ENCODE results near the gene FMO5.
"Not testable (repeated sequence)": the region's sequence is repeated elsewhere in the genome, so short reads cannot be mapped to it uniquely, and the experiment has no call there.

The FMO5 gene

DNA sequence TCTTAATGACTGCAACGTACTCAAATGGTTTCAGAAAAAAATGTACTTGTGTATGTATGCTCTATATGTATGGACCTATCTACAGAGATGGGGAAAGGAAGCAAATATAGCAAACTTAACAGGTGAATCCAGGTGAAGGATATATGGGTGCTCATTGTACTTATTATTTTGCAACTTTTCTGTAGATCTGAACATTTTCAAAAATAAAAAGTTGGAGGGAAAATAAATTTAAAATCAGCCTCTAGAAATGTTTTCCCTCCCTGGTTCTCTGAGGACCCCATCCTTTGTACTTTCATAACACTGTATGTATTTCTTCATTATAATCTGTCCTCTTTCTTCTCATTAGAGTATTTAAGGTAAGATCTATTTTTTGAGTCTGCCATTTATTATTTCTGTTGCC lies 17.9 kb downstream of the FMO5 start:
- DNase-seq (ENCODE audit: low spot score), result no peak

DNA sequence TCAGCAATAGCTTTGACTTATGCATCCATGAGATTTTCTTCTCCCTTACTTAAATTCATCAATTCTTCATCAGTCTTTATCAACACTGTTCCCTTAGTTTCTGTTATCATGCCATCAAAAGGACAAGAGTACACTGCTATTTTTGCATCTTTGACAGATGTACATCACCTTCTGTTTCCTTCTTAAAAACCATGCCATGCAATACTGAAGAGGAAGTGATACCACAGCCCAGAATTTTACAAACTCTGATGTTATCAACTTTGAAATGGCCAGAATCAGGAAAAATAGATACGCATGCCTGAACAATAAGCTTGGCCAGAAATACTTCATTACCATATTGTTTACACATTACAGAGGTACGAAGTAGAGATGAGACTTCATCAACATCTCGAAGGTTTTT lies 21.1 kb downstream of the FMO5 start:
- no peak for DNase-seq (ENCODE audit: low spot score)

DNA sequence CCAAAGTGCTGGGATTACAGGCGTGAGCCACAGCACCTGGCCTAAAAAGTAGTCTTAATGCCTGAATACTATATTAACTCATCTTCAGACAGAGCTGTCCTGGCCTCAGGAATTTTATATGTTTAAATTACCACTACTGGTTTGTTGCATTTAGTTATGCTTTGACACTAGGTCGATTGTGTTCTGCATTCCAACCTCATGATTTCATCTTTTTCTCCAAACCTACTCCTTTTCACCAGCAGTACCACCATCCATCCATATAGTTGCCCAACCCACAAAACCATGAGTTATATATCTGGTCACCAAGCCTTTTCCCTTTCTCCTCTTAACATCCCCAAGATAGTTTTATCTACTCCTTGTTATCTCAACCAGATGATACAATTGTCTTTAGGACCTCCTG lies 22.6 kb downstream of the FMO5 start:
- DNase-seq (ENCODE audit: low spot score), result no peak

DNA sequence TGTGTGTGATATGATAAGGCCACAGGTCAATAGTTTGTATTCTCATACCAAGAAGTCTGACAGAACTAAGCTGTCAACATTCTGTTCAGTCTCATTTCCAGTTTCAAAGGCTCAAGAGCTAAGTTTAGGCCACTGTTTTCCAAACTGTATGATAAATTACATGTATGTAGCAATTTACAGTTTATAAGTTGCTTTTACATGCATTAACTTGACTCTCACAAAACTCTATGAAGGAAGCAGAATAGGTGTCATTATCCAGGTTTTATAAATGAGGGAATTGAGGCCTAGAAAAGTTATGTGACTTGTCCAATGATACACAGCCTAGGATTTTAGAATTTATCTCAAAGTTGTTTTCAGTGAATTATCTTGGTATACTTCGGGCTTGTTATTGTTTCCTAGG lies 23.4 kb downstream of the FMO5 start:
- no peak for DNase-seq (ENCODE audit: low spot score)

DNA sequence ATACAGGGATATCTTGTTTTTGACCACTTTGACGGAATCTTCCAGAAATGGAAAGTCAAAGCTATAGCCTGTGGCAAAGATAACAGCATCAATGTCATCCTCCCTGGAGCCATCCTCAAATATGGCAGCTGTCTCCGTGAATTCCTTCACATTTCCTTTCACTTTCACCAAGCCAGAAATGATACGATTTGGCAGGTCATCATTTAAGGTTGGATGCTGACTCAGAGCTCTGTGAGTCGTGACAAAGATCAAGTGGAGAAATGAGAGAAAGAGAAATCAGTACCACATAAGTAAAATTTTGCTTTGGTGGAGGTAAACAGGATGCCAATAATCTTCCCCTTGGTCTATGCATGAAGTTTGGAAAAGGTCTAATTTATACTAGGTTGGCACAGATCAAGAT lies 23.9 kb downstream of the FMO5 start:
- DNase-seq (ENCODE audit: low spot score), result no peak

DNA sequence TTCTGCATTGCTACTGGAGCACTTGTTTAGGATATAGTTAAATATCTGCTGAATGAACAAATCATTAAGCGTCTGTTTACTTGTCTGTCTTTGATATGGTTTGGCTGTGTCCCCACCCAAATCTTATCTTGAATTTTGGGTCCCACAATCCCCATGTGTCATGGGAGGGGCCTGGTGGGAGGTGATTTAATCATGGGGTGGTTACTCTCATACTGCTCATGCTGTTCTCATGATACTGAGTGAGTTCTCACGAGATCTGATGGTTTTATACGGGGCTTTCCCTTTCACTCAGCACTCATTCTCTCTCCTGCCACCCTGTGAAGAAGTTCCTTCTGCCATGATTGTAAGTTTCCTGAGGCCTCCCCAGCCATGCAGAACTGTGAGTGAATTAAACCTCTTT lies 27.8 kb downstream of the FMO5 start:
- DNase-seq (ENCODE audit: low spot score), result not testable (repeated sequence)

DNA sequence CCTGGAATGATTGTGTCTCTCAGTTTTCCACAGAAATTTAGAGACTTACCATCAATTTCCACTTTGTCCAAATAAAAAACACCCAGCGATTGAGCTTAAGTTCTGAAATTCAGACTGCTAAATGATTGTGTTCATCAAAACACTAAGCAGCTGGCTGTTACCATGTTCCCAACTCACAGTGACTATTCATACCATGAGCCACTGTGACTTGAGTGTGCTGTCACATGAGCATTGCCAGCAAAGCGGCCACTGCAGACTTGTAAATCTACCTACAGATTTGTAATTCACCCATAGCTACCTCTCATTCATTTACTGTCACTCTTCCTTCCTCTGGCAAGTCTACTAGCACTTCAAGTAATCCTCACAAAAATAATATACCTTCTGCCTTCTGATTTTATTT lies 35.6 kb downstream of the FMO5 start:
- no peak for DNase-seq (ENCODE audit: low spot score)

DNA sequence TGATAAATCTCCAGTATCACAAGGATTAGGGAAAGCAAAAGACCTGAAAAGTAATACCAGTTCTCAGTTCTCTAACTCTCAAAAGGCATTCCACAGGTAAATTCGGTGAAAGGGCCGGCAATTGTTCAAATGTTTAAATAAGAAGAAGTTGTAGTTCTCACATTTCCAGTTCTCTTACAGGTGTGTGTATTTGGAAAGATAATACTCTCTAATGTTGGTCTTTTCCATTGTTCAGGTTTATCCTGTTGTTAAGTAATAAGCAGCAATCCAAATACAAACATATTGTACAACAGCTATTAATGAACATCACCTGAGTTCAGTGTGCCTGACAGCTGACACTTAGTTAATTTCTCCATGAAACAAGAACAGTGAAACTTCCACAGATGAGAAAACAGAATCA lies 39.7 kb downstream of the FMO5 start:
- DNase-seq (ENCODE audit: low spot score), result no peak

DNA sequence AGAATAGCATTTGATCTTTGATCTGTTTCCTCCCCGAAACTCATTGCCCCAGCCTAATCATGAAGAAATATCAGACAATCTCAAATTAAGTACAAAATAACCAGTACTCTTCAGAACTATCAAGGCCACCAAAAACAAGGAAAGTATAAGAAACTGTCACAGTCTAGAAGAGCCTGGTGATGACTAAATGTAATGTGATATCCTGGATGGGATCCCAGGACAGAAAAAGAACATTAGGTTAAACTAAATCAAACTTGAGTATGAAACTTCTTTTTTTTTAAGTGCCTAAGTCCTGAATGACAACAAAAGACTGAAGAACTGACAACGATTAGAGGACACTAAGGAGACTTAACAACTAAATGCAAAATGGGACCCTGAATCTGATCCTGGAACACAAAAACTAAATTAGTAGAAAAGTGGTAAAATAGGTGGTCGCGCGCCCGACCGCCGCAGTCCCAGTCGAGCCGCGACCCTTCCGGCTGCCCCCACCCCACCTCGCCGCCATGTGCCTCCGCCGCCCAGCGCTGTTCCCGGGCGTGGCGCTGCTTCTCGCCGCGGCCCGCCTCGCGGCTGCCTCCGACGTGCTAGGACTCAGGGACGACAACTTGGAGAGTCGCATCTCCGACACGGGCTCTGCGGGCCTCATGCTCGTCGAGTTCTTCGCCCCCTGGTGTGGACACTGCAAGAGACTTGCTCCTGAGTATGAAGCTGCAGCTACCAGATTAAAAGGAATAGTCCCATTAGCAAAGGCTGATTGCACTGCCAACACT lies 47.3 kb downstream of the FMO5 start:
- no peak for DNase-seq (ENCODE audit: low spot score)

DNA sequence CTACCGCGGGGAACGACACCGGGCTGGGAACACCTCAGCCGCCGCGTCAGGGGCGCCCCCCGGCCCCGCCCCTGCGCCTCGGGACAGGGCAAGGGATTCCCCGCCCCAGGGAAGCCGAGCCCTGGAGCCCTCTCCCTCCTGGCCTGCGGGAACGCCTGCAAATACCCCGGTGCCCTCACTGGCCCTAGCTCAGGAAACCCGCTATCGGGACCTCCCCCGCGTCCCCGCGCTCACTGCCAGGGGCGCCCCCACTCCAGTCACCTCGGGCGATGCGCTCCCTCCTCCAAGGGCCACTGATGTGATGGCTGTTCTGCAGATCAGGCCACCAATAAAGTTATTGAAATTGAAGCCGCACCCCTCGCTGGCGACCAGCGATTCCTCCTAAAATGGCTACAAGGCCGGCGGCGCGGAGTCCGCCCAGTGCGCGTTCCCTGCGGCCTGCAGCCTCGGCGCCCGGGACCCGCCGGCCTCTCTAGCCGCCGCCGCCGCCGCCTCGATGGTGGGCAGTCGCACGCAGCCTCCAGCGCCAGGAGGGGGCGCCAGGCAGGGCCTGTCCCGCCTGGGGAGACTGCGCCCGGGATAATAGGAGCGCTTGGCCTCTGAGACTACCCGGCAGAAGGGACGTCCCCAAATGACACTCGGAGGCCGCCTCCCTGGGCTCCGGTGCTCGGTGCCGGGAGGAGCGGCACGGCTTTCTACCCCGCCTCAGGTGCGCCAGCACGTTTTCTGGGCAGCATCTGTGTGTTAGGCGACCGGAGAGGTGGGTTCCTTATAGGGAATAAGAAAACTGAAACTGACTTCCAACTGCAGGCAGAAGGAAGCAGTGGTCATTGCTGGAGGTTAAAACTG lies 52.7 kb downstream of the FMO5 start, which contains the start of gene PRKAB2:
PRKAB2 (minus strand) TSS at position 303 of the 849 bp plus-strand sequence. CDS start 326 bp downstream, outside the sequence.
- DNase-seq (ENCODE audit: low spot score), result peak; percentile 97

DNA sequence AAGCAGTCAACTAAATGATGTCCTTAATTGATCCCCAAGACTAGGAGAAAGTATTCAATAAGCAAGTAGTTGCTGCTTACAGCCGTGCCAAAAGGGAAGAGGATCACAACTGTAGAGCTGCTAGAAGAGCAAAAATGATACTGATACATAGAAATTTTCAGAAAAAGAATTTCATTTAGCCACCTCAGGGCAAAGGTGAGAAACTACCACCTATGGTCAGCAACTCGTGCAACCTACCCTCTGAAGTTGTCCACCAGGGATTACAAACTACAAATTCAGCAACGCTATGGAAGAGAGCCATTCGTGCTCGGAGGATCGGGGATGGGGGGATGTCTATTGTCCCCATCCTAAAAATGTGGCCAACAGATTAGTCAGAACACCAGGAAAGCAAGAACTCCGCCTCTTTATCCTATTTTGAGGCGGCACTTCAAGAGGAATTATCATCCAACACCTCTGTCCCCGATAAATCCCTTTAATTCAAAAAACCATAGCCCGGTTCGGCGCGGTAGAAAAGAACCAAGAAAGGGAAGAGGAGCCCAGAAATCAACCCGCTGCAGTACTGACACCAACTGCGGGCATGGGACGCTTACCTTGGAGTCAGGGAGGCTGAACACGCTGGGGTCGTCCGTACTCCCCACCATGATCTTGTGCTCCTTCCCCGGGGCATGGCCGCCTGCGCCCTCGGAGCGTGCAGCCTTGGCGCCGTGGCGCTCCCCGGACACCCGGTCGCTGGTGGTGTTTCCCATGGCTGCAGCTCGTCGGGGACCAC lies 53.6 kb downstream of the FMO5 start:
- DNase-seq (ENCODE audit: low spot score), result peak; percentile 11

DNA sequence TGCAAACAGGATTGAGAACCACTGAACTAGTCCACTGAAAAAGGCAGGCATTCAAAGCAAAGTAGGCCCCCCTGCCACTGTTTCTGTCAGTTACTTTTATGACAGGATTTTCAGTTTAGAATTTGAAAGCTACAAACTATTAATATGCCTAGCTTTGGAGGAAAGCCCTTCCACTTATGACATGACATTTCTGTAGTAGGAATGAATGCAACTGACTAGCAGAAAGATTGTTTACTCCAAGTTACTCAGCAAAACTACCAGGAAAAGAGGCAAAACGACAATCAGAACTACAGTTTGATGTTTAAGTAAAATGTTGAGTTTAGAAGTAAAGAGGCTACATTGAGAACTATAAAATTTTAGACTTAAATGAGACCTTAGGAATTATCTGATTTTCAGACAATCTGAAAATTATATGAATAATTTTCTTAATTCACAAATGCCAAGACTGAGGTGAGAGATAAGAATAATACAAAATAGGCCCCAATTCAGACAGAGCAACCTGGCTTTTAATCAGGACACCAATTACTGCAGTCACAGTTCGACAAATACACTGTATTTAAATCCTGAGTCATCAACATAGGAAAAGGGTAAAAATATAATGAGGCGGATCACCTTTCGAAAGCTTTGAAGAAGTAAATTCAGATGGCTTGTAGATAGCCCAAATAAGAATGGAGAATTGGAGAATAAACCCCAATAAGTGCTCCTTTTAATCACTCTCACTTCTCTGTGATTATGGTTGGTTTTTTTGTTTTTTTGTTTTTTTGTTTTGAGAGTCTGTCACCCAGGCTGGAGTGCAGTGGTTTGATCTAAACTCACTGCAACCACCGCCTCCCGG lies 55.1 kb downstream of the FMO5 start:
- DNase-seq (ENCODE audit: low spot score), result no peak

DNA sequence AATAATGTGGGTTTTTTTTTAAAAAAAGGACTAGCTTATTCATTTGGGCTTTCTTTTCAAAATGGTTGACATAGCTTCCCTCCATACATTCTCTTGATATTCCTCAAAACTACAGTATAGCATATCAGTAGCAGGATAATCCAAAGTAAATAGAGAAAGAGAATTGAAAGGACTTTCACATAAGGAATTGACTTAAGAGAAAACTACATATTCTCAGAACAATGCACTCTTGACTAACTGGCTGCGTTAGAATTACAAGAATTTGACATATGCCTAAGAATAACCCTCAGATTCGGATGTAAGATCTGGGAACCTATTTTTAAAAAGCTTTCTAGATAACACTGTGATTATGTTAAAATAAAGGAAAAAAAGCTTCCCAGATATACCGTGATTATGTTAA lies 56.0 kb downstream of the FMO5 start:
- DNase-seq (ENCODE audit: low spot score), result no peak

DNA sequence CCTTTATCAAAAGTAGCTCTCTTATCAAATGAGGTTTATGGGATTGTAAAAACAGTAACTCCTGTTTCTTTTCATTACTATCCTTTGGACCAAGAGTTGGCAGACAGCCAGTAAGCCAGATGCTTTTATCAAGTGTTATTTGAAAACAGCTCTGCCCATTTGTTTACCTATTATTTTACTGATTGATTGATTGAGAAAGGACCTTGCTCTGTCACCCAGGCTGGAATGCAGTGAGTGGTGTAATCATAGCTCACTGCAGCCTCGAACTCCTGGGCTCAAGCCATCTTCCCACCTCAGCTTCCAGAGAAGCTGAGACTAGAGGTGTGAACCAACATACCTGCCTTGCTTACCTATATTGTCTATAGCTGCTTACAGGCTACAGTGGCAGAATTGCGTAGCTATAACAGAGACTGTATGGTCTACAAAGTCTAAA lies 56.5 kb downstream of the FMO5 start:
- DNase-seq (ENCODE audit: low spot score), result no peak

DNA sequence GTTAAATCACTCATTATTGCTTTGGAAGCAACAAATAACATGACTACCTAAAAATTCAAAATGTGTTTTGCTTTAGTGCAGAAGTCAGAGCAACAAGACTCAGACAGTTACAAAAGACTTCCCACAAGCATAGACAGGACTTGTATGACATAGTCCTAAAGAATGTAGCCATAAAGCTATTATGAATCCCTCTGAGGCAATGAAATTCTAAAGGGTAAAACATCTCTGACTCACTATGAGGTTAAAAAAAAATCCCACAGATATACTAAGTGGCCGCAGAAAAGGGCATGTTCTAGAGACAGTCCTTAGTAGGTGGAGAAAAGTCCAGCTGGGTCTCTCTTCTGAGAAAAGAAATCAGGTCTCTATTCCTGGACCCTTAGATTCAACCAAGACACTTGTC lies 57.8 kb downstream of the FMO5 start:
- DNase-seq (ENCODE audit: low spot score), result no peak

DNA sequence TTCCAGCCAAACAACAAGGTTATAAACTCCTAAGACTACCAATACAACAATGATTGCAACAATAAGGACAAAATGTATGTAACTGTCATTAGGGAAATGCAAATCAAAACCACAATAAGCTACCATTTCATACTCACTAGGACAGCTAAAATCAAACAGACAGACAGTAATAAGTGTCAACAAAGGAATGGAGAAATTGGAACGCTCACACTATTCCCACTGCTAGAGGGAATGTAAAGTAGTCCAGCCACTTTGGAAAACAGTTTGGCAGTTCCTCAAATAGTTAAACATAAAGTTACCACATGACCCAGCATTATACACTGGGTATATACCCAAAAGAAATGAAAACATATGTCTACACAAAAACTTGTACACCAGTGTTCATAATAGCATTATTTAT lies 62.1 kb downstream of the FMO5 start:
- DNase-seq (ENCODE audit: low spot score), result no peak

DNA sequence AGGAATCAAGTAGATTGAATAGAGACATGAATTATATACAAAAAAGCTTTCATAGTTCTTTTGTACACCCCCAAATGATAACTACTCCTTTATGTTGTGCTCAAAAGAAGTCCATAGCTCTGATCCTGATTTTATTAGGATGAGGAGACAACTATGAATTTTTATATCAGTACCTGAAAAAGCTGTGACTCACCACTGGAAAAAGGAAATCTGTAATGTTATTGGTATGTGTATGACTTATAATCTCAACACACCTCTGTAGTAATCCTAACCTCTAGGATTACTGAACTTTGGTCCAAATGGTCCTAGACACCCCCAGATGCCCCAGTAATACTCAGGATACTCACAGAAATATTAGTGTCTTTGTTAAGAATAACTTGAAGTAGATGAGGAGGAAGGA lies 63.0 kb downstream of the FMO5 start:
- DNase-seq (ENCODE audit: low spot score), result no peak

DNA sequence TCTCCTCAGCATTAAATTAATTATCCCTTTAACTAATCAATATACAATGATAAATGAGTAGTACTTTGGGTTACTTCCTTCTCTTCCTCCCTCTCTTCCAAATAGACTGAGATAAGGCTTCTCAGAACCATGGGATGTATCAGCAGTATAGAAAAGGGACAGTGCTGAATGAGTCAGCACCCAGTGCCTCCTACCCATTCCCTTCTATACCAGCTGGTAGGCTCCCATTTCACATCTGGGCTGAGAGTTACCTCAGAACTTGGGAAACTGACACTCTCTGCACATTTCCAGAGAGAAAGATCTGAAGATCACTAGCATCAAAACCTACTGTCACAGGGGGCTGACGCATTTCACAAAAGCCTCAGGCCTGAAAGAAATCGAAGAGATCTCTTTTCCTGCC lies 68.0 kb downstream of the FMO5 start:
- DNase-seq (ENCODE audit: low spot score), result not testable (repeated sequence)

DNA sequence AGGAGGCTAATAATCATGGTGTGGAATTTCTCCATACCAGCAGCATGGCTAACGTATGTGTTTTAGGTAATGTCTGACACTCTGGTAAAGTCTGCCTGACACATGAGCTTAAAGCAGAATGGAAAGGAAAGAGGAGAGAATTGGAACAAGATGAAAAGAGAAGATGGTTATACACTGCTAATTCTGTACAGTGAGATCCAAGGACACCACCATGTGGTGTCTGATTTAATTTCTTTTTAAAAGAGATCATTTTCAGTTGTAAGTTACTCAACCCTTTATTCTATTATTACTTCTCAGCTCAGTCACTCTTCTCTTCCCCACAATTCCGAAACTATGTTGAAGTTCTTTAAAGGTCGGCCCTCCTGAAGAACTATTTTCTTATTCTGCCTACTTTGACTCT lies 68.5 kb downstream of the FMO5 start:
- DNase-seq (ENCODE audit: low spot score), result no peak

DNA sequence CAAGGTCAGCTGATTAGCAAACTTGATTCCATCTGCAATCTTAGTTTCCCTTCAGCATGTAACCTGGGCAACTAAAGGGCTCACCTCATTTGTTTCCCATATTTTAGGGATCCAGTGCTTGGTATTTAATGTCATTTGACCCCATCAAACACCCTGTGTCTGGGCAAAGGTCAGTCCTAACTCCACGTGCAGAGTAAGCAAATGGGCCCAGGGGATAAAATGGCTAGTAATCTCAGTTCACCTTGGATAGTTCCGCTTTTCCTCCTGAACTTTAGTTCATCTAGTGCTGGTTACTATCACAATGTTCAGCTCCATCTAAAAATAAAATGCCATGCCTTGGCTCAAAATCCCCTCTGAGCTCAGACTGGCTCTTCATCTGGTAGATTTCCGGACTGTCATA lies 72.4 kb downstream of the FMO5 start:
- no peak for DNase-seq (ENCODE audit: low spot score)

DNA sequence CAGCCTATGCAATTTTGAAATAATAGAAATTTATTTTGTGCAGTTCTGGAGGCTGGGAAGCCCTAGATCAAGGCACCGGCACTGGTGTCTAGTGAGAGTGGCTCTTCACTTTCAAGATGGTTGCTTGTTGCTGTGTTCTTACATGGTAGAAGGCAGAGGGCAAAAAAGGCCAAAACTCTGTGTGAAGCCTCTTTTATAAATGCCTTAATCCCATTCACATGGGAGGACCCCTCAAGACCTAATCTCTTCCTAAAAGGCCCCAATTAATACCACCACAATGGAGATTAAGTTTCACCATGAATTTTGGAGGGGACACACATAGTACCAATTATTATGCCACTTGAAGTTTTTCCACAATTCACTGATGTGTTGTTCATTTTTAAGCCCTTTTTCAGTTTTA lies 73.9 kb downstream of the FMO5 start:
- DNase-seq (ENCODE audit: low spot score), result no peak

DNA sequence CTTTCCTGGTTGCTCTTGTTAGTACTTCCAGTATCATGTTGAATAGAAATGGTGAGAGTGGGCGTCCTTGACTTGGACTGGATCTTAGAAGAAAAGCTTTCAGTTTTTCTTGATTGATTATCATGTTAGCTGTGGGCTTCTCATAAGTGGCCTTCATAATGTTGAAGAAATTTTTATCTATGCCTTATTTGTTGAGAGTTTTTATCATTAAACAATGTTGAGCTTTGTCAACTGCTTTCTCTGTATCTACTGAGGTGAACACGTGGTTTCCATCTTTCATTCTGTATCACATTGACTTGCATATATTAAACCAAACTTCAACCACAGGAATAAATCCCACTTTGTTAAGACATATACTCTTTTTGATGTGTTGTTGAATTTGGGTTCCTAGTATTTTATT lies 82.3 kb downstream of the FMO5 start:
- DNase-seq (ENCODE audit: low spot score), result no peak
